NCI-H1436 treated with DMSO at 0.1 percent for 48 hours (cell line): Measurements from ENCODE around the gene RNF212B.
"Not testable (repeated sequence)": the region's sequence is repeated elsewhere in the genome, so short reads cannot be mapped to it uniquely, and the experiment has no call there.

Source experiments
- DNase-seq: peaks from one replicate; lab custom pipeline; 2025; lab: John Stamatoyannopoulos, UW

RNF212B gene

GRCh38 chr14:23243066-23243465 is 5.3 kb downstream of the RNF212B start:
- no peak for DNase-seq

- no peak for DNase-seq
These were observed 7.5 kb downstream of the RNF212B start for GRCh38 chr14:23245282-23245681.

DNA sequence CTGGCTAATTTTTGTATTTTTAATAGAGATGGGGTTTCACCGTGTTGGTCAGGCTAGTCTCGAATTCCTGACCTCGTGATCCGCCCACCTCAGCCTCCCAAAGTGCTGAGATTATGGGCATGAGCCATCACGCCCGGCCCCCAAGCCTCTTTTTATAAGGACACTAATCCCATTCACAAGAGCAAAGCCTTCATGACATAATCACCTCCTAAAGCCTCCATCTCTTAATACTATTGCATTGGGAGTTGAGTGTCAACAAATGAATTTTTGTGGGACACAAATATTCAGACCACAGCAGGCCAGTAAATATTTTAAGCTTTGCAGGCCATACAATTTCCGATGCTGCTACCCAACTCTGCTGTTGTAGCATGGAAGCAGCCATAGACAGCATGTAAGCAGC is 10.9 kb downstream of the RNF212B start:
- DNase-seq = no peak

DNA sequence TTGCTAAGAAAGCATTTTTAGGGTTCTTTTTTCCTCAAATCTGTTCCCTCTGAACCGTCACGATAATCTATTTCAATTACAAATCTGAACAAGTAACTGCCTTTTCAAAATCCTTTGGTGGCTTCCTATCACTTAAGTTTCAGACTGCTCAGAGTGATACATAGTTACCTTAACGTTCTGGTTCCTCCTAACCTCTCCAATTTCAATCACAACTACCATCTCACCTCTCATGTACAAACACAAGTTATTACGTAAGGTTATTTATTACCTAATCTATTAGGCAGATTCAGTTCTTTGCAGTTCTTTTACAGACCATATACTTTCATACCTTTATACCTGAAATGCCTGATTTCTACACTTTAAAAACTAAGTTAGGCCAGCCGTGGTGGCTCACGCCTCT is 12.1 kb downstream of the RNF212B start:
- no peak for DNase-seq

GRCh38 chr14:23252006-23252405 is 14.3 kb downstream of the RNF212B start:
- DNase-seq = no peak

DNA sequence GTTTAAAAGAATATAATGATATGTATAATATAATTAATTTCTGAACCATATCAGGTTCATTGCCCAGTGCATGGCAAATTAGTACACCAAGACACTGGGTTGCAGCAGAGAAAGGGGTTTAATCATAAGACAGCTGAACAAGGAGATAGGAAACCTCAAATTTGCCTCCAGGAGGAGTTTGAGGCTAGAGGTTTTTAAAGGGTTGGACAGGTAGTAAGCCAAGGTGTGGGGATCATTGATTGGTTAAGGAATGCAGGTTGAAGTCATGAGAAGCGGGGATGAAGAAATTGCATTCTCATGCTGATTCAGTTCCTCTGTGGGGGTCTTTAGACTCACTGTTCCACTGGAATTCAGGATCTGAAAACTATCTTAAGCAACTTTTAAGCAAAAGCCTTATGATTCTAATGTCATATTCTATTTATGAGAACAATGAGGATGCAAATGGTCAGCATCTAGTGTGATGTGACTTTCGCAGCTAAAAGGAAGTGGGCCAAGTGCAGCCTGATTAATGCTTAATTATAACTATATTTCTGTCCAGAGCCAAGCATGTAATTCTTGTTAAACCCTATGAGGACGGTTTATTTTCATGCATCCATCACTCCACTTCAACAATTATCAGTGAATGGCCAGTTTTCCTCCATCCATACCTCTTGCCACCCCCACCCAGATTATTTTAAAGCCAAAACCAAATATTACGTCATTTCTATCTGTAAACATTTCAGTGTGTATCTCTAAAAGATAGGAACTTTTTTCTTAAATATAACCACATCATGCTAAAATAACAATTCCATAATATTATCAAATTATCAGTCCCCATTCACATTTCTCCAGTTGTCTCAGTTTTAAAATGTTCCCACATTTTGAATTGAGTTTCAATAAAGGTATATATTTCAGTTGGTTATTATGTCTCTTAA is 14.9 kb downstream of the RNF212B start:
- DNase-seq = no peak

DNA sequence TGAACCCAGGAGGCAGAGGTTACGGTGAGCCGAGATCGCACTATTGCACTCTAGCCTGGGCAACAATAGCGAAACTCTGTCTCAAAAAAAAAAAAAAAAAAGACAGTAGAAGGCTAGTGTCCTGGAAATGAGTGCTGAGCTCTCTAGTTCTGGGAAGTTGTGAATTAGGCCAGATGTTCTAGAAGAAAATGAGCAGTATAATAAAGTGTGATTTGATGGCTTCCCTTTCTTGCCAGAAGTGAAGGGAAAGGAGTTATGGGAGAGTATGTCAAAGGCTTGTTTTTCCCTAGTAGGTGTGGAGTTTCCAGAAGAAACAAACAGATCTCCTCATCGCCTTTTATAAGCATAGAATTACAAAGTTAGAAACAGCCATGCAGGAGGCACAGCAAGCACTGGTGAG is 20.5 kb downstream of the RNF212B start:
- no peak for DNase-seq

DNA sequence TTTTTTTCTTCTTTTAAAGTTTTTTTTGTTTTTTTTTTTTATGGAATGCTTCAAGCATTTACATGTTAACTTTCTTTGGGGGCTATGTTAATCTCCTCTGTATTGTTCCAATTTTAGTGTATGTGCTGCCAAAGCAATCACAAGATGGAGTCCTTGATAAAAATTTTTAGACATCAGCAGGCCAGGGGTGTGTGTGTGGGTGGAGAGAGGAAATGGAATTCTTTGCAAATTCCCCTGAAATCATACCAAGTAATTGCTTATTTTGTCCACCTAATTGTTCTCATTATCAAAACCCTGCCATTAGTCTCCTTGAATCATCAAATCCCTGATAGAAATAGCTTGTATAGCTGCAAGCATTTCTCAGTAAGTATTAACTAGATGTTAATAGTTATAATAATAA is 21.7 kb downstream of the RNF212B start:
- no peak for DNase-seq

DNA sequence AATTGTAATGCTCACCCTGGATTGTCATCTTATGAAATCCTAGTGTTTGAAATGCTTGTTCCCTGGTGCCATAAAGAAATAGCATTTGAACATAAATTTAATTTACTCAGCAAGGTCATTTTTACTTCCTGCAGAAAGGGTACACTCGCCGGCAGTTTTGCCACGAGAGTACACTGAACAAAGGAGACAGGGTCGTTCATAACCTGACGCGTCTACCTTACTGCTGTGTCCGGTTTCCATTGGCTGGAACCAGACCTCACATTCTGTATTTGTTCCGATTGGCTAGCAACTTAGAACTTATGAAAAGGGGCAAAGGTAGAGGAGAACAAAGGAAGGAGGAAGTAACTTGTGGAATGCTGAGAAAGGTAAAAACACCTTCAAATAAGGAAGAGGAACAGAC is 23.1 kb downstream of the RNF212B start:
- DNase-seq = not testable (repeated sequence)

DNA sequence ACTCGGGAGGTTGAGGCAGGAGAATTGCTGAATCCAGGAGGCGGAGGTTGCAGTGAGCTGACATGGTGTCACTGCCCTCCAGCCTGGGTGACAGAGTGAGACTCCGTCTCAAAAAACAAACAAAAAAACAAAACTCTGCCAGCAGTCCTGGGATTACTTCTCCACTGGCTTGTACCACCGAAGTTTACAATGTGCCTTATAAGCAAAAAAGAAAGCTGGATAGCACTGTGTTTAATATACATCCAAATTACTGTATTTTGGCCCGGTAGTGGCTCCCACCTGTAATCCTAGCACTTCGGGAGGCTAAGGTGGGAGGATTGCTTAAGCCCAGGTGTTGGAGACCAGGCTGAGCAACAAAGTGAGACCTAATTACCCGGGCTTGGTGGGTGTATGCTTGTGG is 31.5 kb downstream of the RNF212B start:
- no peak for DNase-seq

DNA sequence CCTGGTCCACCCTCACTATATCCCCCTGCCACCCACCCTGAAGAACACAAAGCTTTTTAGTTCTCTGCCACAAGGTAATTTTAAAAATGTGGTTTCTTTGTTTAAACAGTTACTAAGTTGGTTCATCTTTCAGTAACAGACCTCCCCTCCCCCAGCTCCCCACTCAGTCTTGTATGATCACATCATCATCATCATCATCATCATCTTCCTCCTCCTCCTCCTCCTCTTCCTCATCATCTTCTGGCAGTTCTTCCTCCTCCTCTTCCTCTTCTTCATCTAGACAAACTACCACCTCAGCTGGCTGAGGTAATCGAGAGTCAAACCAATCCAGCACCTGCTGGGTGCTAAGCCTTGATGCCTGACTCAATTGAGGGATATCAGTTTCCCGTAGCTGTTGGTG is 37.7 kb downstream of the RNF212B start:
- DNase-seq = no peak

DNA sequence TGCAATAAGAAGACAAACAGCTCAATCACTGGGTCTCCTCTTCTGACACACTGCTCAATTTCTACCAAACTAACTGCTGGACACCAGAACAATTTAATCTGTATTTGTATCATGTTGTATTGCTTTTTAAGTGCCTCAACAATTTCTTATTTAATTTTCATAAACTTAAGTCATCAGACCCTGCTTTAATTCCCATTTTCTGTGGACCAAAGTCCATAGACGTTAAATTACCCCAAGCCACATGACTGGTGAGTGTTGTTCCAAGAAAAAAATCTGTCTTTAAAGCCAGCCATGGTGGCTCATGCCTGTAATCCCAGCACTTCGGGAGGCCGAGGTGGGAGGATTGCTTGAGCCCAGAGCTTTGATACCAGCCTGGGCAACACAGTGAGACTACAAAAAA is 39.5 kb downstream of the RNF212B start:
- no peak for DNase-seq

DNA sequence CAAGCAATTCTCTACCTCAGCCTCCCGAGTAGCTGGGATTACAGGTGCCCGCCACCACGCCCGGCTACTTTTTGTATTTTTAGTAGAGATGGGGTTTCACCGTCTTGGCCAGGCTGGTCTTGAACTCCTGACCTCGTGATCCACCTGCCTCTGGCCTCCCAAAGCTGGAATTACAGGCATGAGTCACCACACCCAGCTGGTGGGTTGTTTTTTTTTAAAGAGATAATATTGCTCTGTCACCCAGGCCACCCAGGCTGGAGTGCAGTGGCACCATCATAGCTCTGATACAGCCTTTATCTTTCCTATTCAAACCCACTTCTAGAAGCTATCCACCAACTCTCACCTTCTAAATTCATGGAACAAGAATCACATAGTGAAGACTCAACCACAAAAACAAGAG is 40.2 kb downstream of the RNF212B start:
- not testable (repeated sequence) for DNase-seq

DNA sequence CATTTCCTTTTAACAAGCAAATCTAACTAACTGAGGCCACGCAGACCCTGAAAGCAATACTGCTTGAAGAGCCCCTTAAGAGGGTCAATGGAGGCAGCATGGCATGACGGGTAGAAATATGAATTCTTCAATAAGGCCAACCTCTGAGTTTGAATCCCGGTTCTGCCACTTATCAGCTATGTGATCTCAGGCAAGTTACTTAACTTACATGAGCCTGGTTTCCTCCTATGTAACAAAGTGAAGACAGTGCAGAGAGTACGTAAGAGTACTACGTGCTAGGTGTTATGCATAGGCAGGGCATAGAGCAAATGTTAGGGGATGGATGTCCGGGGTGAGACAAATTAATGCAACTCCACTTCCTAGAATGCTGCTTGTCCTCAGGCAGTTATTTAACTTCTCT is 43.5 kb downstream of the RNF212B start:
- no peak for DNase-seq

- DNase-seq = no peak
These were observed 47.2 kb downstream of the RNF212B start for GRCh38 chr14:23284654-23285529.

DNA sequence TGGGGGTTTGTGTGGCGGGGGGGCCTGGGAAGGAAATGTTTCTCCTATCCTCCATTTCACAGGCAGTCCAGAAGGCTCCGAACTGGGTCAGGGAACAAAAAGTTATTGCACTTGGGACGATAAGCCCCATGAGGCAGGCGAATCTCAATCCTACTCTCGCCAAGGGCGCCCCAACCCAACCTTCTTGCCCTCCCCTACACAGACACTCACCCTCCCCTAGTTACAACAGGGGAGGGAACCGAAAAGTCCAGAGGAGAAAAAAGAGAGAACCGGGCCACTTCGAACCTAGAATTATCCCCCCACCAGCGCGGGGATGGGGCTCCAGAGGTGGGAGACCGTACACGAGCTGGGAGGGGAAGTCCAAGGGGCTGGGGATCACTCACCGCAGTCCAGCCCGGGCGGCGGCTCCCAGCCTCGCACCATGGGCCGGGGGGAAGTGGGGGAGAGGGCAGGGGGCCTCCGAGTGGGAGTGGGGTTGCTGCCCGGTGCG is 47.8 kb downstream of the RNF212B start:
- DNase-seq = no peak

DNA sequence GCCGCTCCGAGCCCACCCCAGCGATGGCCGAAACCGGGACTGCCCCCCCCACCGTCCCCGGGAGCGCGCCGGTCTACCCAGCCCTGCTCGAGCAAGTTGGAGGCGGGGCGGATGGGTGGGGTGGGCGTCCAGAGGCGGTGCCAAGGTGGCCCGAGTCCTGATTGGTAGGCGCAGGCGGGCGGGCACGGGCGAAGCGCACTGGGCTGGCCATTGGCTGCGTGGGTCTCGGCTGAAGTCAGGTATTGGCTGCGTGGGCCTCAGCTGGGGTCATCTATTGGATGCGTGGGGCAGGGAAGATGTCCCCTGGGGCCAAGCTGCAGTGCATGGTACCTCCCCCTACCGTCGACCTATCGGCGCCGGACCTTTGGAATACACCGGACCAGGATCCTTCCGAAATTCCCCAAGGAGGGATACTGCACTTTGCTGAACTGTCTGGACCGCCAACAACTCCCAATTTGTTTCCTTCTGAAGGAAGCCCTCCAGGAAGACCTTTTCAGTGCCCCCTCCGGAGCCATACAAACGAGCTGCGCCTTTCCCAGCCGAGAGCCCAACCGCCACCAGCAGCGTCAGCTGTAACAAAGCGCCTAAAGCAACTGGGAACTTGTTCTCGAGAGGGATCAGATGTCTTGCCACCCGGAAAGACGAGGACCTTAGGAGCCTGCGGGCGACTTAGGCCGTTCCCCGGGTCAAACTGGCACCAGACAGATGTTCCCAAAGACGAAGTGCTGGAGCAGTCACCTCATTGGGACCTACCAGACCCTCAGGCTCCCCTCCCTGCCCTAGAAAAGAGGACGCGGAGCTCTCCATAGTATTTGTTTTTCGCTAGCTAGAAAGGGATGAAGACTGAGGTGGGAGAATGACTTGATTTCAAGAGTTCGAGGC is 48.5 kb downstream of the RNF212B start, which contains the start of gene HOMEZ:
HOMEZ (minus strand) TSS at position 113 of the 882 bp plus-strand sequence. CDS start 180 bp downstream, outside the sequence.
- DNase-seq = peak; percentile 96

DNA sequence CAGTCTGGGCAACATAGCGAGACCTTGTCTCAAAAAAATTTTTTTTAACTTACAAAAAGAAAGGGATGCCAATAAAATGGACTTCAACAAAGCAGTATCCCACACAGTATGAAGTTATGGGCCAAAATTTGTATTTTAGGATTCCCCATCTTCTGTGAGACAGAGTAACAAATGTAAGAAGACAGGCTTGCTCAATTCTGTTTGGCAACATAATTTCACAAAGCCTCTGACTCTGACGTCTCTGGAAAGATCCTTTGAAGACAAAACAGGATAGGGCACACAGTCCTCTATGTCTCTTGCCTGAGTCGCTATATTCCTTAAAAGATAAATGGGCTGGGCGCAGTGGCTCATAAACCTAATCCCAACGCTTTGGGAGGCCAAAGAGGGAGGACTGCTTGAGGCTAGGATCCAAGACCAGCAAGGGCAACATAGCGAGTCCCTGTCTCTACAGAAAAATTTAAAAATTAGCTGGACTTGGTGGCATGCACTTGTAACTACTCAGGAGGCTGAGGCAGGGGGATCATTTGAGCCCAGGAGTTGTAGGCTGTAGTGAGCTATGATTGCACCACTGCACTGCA is 49.3 kb downstream of the RNF212B start:
- no peak for DNase-seq

- peak; percentile 21 for DNase-seq
These were observed 57.2 kb downstream of the RNF212B start for GRCh38 chr14:23294734-23295561.

GRCh38 chr14:23296012-23296777 is 58.5 kb downstream of the RNF212B start:
- DNase-seq = no peak
